CD4-positive, alpha-beta T cell treated with Interleukin-4 for 1 hour (primary cell): ENCODE results near the gene NOX1.
"Not testable (repeated sequence)": the region's sequence is repeated elsewhere in the genome, so short reads cannot be mapped to it uniquely, and the experiment has no call there.

Source experiments
- DNase-seq, 2 donors: peaks; one replicate each; pipeline ENCODE4 v3.0.0-alpha.2; 2020 to 2022

The NOX1 gene

GRCh38 chrX:100817340-100817739 lies 56.8 kb downstream of the NOX1 start:
- DNase-seq = no peak

DNA sequence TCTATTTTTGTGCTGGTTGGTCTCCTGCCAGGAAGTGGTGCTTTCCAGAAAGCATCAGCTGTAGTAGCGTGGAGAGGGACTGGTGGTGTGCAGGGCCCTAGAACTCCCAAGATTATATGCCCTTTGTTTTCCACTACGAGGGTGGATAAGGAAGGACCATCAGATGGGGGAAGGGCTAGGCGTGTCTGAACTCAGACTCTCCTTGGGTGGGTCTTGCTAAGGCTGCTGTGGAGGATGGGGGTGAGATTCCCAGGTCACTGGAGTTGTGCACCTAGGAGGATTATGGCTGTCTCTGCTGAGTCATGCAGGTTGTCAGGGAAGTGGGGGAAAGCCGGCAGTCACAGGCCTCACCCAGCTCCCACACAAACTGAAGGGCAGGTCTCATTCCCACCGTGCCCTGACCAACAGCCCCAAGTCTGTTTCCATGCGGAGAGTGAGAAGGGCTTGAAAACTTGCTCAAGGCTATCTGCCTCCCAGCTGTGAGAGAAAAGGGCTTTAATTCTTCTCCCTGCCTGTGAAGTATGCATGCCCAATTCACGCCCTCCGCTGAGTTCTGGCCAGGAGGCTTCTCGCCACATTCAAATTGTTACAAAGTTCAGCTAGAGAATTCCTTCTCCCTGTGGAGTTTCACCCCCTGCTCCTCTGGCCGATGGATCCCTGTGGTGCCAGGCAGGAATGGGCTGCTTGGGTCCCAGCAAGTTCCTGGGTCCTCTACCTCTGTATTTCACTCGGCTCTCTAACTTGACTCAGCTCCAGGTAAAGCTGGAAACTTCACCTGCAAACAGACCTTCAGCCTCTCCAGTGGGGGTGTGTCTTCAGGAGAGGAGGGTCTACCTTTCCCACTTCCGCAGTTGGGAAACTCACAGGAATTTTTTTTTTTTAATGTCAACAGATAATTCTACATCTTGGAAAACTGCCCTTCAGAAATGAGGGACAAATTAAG lies 61.7 kb downstream of the NOX1 start:
- no peak for DNase-seq

GRCh38 chrX:100808265-100808664 lies 65.9 kb downstream of the NOX1 start:
- not testable (repeated sequence) for DNase-seq

DNA sequence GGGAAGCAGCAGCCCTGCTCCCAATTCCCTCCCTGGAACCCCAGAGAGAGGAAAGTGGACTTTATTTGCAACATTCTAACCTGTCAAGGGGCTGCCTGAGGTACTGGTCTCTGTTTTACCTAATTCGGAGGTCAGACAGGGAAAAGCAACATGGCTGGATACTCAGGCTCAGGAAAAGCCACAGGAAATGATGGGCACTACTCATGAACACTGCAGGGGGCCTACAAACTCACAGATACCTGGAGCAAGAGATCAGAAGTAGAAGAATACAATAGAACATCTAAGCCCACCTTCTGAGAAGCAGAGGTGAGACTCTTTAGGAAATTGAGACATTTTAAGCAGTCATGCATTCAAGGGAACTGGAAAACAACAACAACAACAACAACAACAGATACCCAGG lies 69.4 kb downstream of the NOX1 start:
- no peak for DNase-seq

- no peak for DNase-seq
Measured at GRCh38 chrX:100802843-100803242, 71.3 kb downstream of the NOX1 start.

DNA sequence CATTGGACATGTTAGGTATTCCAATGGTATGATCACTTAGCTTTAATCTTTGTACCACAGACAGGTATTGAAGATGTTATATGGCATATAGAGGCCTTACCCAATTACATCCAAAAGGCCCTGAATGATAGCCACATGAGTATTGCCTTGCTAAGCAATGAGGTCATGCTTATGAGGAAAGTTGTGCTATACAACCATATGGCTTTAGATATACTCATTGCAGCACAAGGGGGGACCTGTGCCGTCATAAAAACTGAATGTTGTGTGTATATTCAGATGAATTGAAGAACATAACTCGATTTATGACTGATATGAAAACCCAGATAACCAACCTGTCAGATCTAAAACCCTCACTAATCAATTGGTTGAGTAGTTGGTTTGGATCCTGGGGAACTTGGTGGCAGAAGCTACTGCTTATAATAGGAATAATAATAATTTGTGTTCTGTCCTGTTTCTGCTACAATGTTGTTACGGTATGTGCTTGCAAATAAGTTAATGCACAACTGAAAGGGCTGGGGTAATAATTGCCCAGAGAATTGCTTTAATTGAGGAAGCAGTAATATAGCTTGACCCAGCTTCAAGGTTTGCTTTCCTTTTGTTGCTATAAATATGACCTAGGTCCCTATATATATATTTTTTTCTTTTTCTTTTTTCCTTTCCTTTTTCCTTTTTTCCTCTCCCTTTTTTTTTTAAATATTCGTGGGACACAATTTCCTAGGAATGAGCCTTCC lies 75.5 kb downstream of the NOX1 start:
- DNase-seq = no peak

DNA sequence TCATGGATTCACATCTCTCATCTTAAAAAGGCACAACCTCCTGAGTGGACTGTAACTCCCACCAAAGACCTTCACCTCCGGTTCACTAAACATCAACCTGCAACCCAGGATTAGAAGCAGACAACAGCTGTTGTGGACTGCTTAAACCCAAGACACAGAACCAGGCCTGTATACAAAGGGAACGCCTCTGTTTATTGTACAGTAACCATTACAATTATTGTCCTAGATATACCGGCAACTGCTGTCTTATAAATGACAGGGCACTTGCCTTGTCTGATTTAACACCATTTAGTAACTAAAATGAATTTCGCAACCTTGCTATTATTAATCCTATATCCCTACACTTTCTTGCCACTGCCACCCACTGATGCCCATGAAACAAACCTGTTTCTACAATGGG lies 76.8 kb downstream of the NOX1 start:
- DNase-seq = no peak

GRCh38 chrX:100796371-100796770 lies 77.8 kb downstream of the NOX1 start:
- not testable (repeated sequence) for DNase-seq
